ENCODE data around the gene ZNF219.

ZNF219 gene

GRCh38 chr14:21098076-21098891 is at the start of gene ZNF219:
Gene ZNF219 (minus strand): TSS chr14:21098655. CDS start chr14:21093591, 5,064 bp downstream.
- no peak for DNase-seq

- DNase-seq, result no peak
Observed at GRCh38 chr14:21145437-21145836, 47.0 kb upstream of the ZNF219 start.

- no peak for DNase-seq
Observed at GRCh38 chr14:21142357-21142756, 43.9 kb upstream of the ZNF219 start.

DNA sequence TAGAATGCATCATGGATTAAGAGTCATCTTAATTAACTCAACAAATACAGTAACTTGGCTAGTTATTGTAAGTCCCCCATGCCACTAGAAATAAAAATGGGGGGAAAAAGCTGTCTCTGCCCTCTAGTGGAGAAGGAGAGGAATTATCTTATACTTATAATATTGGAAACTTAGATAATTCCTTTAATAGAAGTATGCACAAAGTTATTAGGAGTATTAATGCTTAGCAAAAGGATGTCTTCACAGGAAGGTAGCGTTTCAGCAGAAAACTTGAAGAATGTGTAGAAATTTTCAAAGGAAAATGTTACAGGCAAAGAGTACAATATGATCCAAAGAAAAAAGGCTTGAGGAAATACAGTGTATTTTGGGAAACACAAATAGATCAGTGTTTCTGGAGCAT is 37.6 kb upstream of the ZNF219 start:
- DNase-seq, result no peak

DNA sequence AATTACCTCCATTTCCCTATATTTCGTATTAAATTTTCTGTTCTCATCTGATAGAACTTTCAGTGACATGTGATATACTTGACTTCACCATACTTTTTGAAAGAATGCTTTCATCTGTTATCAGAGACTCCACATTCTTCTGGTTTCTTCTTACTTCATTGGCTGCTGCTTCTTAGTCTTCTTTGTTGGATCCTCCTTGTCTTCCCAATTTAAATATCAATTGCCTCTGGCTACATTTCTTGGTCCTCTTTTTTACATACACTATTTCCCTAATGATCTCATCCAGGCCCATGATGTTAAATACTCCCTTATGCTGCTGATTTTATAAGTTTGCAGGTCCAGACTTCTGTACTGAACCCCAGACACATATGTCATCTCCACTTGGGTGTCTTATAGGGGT is 35.4 kb upstream of the ZNF219 start:
- DNase-seq, result no peak

DNA sequence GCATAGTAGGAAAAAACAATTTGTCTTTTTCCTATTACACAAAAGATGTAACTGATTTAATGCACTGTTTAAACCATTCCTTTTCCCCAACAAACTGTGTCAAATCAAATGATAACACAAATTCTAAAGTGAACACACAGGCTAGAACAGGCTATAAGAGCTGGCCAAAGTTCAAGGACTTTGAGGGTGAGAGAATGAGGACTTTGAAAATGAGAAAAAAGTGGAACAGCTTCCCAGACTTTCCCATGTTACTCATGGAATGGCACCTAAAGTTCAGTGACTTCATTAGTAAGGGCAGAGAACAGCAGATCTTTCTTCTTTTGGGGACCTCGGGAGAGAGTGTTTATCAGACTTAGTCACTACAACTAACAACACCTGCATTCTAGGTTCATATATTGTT is 25.0 kb upstream of the ZNF219 start:
- DNase-seq, result no peak

DNA sequence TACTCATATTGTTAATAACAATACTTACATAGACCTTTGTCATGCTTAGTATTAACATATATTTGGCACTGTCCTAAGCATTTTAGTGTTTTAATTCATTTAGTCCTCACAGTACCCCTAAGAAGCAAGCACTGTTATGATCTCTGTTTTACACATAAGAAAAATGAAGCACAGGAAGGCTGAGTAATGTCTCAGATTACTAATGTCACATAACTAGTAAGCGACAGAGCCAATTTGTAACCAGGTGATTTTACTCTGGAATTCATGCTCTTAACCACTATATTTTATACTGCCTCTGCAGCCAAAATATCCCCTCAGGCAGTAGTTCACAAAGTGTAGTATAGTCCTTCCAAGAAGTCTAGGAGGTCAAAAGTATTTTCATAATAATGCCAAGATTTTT is 22.7 kb upstream of the ZNF219 start:
- no peak for DNase-seq

- no peak for DNase-seq
Observed at GRCh38 chr14:21120686-21121085, 22.2 kb upstream of the ZNF219 start.

GRCh38 chr14:21118933-21119332 is 20.5 kb upstream of the ZNF219 start:
- DNase-seq, result no peak

GRCh38 chr14:21113369-21113768 is 14.9 kb upstream of the ZNF219 start:
- no peak for DNase-seq

DNA sequence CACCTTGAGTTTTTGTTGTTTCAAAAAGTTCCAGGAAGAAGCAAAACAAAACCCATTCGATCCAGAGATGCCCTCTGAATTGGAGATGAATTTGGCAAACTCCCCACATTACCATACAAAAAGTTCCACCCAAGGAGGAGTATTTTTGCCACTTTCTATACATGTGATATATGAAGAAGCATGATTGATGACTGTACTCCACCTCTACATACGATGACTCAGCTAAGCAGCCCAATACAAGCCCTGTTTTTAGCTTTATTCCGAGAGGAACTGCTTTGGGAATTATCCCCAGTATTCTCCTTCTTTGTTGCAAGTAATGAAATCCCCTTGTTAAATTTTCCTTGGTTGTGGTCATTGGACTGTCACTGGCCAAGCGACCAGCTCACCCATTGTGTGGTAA is 13.8 kb upstream of the ZNF219 start:
- DNase-seq, result no peak

- DNase-seq, result no peak
Observed at GRCh38 chr14:21109377-21110138, 11.1 kb upstream of the ZNF219 start.

DNA sequence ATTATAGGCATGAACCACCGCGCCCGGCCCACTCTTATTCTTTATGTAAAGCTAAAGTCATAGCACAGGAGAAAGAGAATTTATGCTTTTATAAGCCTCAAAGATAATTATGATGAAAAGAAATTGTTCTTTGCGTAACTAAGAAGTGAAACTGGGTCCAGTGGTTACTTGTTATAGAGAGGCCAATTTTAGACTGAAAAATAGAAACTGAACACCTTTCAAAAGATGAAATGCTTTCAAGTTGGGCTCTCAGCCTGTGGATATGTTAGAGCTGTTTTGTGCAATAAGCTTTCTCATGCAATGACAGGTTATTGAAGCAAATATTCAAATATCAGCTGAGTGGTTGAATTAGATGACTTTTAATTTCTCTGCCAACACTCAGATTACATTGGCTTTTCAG is 10.3 kb upstream of the ZNF219 start:
- no peak for DNase-seq

GRCh38 chr14:21107283-21107800 is 8.9 kb upstream of the ZNF219 start:
- no peak for DNase-seq

DNA sequence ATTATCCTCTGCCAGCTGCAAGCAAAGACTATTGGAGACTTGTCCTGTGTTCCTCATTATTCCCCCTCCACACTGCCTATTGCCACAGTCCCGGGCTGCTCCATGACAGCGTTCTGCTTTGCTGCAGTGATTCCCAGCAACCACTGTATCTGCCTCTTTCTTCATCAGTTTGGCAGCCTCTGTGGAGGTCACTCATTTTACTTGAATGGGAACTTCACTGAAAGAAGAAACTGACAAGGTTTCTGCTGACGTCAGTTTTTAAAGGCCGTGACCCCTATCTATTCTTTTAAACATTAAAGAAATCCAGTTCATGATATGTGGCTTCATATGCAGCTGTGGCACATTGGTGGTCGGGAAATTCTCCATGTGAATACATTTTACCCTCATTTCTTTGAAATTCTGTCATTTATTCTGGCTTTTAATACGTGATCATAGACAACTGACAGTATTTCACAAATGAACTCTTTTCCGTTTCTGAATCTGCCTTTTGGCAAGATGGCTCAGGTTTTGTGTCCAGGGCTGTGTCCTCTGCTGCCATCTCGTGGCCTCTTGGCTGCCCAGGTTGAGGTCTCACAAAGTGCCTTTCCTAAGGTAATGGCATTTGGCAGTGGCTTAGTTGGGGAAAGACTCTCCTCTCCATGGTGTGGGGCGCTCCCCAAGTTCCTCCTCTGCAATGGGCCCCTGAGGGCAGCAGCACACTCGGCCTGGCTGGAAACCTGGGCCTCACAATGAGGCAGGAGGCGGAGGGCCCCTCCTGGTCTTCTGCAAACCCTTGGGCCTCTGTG is 8.2 kb upstream of the ZNF219 start:
- DNase-seq, result peak; percentile 25

DNA sequence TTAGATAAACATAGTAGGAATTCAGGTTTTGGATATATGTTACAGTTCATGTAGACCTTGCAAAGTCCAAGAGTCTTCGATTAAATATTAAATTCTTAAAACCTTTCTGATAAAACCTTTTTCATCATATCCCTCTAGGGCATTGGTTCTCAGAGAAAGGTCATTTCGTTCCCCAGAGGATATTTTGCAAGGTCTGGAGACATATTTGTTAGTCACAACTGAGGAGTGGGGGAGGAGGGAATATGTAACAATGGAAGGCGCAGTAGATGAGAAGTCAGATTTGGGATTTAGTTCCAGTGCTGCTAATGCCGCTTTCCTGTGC is 7.7 kb upstream of the ZNF219 start:
- DNase-seq, result no peak

- no peak for DNase-seq
Observed at GRCh38 chr14:21105095-21105494, 6.6 kb upstream of the ZNF219 start.

GRCh38 chr14:21104448-21105060 is 6.1 kb upstream of the ZNF219 start:
- DNase-seq, result peak; percentile 49

- peak; percentile 87 for DNase-seq
Observed at GRCh38 chr14:21103710-21104447, 5.4 kb upstream of the ZNF219 start.

- no peak for DNase-seq
Observed at GRCh38 chr14:21103411-21103709, 4.9 kb upstream of the ZNF219 start.

GRCh38 chr14:21102521-21103410 is 4.3 kb upstream of the ZNF219 start:
- no peak for DNase-seq

Measured in GF-D8 (cell line).